RWPE2 (cell line): ENCODE data around the gene FILIP1.
"Not testable (repeated sequence)": the region's sequence is repeated elsewhere in the genome, so short reads cannot be mapped to it uniquely, and the experiment has no call there.

Source experiments
- ATAC-seq: fragments of 200-7000 bp; cut with Tn5 transposase; 3 replicates; pipeline ENCODE4 v1.9.1; 2021; ENCODE audit warnings: low read depth
- DNase-seq: peaks from one replicate; pipeline ENCODE4 v3.0.0-alpha.2; 2020; ENCODE audit warnings: low spot score
- H3K27ac ChIP-seq: fragments of 450-650 bp; 2 replicates; pipeline ENCODE4 v1.5.1; 2017; ENCODE audit warnings: mild to moderate bottlenecking; ENCODE audit not compliant: poor library complexity, severe bottlenecking
- H3K27me3 ChIP-seq: fragments of 250-450 bp; sonication (Bioruptor Pico); 2 replicates; pipeline ENCODE4 v1.5.1; 2021; ENCODE audit warnings: mild to moderate bottlenecking, moderate library complexity; ENCODE audit not compliant: insufficient read depth, poor library complexity, severe bottlenecking
- H3K36me3 ChIP-seq: fragments of 250-450 bp; sonication (Bioruptor Pico); 2 replicates; pipeline ENCODE4 v1.5.1; 2020; ENCODE audit warnings: low read depth, mild to moderate bottlenecking, moderate library complexity
- H3K4me1 ChIP-seq: fragments of 250-450 bp; sonication (Bioruptor Pico); 2 replicates; pipeline ENCODE4 v1.5.1; 2021; ENCODE audit warnings: mild to moderate bottlenecking, moderate library complexity; ENCODE audit not compliant: insufficient read depth, poor library complexity, severe bottlenecking
- H3K4me3 ChIP-seq: fragments of 250-450 bp; sonication (Bioruptor Pico); 2 replicates; pipeline ENCODE4 v1.5.1; 2021; ENCODE audit warnings: mild to moderate bottlenecking, moderate library complexity; ENCODE audit not compliant: severe bottlenecking
- H3K9me3 ChIP-seq: fragments of 250-450 bp; sonication (Bioruptor Pico); 2 replicates; pipeline ENCODE4 v1.5.1; 2021; ENCODE audit warnings: mild to moderate bottlenecking, moderate library complexity; ENCODE audit not compliant: severe bottlenecking
- CTCF ChIP-seq: fragments of 450-650 bp; IDR thresholded peaks from one replicate; pipeline ENCODE4 v1.5.1; 2017; ENCODE audit warnings: mild to moderate bottlenecking, moderate library complexity; ENCODE audit not compliant: poor library complexity, severe bottlenecking

FILIP1 gene

DNA sequence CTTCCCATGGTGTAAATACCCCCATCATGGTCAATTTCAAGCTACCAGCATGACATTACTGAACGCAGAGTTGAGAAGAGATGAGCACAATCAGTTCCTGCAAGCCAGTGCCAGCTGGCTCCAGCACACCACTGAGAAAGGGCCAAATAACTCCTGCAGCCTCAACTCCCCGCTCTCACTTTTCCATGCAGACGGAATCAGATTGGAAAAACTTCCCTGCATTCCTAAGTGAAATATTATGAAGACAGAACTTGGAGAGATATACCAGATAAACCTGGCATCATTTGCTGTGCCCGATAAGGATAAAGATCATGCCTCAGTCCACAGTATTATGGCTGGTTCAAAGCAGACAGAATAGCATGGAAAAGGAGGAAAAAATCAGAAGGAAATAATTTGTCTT, 56.7 kb downstream of the FILIP1 start:
- DNase-seq, result no peak
- no peak for ATAC-seq
- no peak overlapping the region for H3K4me3 ChIP-seq
- H3K27me3 ChIP-seq, result no peaks in the 10 kb centered on the region
- TF ChIP-seq CTCF, result no peak
- H3K36me3 ChIP-seq, result no peaks in the 10 kb centered on the region
- H3K9me3 ChIP-seq, result no peaks in the 10 kb centered on the region
- H3K27ac ChIP-seq, result no peak overlapping the region
- H3K4me1 ChIP-seq, result no peaks in the 10 kb centered on the region

DNA sequence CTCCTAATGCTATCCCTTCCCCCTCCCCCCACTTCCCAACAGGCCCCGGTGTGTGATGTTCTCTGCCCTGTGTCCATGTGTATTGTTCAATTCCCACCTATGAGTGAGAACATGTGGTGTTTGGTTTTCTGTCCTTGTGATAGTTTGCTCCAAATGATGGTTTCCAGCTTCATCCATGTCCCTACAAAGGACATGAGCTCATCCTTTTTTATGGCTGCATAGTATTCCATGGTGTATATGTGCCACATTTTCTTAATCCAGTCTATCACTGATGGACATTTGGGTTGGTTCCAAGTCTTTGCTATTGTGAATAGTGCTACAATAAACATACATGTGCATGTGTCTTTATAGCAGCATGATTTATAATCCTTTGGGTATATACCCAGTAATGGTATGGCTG, 60.8 kb downstream of the FILIP1 start:
- not testable (repeated sequence) for DNase-seq, H3K9me3 ChIP-seq, H3K36me3 ChIP-seq, H3K4me1 ChIP-seq, H3K27me3 ChIP-seq, ATAC-seq, H3K4me3 ChIP-seq, H3K27ac ChIP-seq

DNA sequence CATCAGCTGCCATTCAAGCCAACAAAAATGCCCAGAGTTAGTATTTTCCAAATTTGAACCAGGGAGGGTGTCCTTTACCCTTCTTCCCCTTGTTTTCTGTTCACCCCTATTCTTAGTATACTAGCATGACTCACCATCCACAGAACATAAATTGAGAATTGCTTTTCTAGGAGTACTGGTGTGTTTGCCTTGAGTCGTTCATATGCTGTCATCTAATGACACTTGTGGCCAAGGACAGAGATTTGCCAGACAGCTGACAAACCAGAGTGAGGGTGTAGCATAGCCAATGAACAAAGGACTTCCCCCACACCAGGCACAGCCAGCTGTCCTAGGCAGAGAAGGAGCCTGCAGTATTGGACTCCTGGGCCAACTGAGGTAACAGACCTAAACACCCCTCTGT, 62.2 kb downstream of the FILIP1 start:
- no peak overlapping the region for H3K27ac ChIP-seq
- no peak for DNase-seq
- no peaks in the 10 kb centered on the region for H3K27me3 ChIP-seq
- no peaks in the 10 kb centered on the region for H3K9me3 ChIP-seq
- H3K4me1 ChIP-seq, result no peaks in the 10 kb centered on the region
- TF ChIP-seq CTCF, result no peak
- H3K4me3 ChIP-seq, result no peak overlapping the region
- ATAC-seq, result no peak
- H3K36me3 ChIP-seq, result no peaks in the 10 kb centered on the region

DNA sequence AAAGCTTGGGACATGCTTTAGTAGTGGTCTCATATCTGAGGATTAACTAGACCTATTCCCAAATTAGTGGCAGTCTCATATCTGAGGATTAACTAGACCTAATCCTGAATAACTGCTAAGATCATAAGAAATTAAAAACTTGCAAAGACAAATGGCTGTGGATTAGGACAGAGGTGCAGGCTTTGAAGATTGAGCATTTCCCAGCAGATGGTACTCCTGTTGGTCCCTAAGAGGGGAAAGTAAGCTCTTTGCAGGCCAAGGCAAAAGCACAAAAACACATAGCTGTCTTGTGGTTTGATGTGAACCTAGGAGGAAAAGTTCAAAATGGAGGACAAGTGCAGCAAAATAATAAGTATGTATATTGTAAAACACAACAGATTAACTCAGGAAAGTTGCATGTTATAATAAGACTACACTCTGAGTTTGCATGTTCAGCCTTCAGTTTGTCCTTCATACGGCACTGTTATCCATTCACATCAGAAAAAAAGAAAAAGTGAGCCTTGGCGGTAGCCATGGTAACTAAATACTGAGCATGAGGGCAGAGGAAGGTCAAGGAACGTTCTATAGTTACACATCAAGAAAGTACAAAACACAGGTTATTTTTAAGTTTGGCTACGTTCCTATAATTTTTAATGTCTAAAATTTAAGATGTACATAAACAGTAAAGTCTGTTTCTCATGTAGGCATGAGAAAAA, 62.8 kb downstream of the FILIP1 start:
- H3K9me3 ChIP-seq, result no peaks in the 10 kb centered on the region

GRCh38 chr6:75429061-75429703, 64.4 kb downstream of the FILIP1 start:
- ATAC-seq (no peak), DNase-seq (no peak)
- no peak overlapping the region for H3K27ac ChIP-seq
- no peaks in the 10 kb centered on the region for H3K4me1 ChIP-seq
- no peak overlapping the region for H3K4me3 ChIP-seq
- H3K27me3 ChIP-seq, result no peaks in the 10 kb centered on the region
- no peak for TF ChIP-seq CTCF
- H3K36me3 ChIP-seq, result no peaks in the 10 kb centered on the region
- no peaks in the 10 kb centered on the region for H3K9me3 ChIP-seq

More for the DNA sequence above, 62.8 kb downstream of the FILIP1 start:
- TF ChIP-seq CTCF, result no peak
- no peak for ATAC-seq
- Histone ChIP-seq H3K4me3 (no peak overlapping the region), H3K36me3 (no peaks in the 10 kb centered on the region), H3K27me3 (no peaks in the 10 kb centered on the region), H3K27ac (no peak overlapping the region), H3K4me1 (no peaks in the 10 kb centered on the region)
- no peak for DNase-seq
